ENCODE results near the gene MTARC2.

DNA sequence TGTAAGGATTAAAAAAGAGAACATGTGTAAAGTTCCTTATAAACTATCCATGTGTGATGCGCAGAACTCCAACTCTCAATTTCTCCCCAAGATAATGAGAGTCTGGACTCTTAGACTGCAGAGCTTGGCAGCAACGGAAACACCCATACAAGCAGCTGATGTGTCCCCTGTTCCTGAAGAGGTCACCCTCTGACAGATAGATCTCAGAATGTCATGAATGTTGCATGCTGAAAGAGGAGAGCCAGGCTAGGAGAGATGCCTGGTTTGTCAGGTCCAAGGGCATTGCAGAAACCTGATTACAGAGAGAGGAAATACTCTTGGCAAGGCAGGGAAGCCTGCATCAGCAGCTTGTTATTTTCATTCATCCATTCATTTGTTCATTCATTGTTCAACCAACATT lies 62.8 kb downstream of the MTARC2 start:
- TF ChIP-seq EP300 (IDR thresholded peaks at IDR 0.05) (no peak), POLR2A (IDR thresholded peaks at IDR 0.05) (no peak)
